ENCODE data around the gene DFFA.
"Not testable (repeated sequence)": the region's sequence is repeated elsewhere in the genome, so short reads cannot be mapped to it uniquely, and the experiment has no call there.

DFFA gene, protein sequence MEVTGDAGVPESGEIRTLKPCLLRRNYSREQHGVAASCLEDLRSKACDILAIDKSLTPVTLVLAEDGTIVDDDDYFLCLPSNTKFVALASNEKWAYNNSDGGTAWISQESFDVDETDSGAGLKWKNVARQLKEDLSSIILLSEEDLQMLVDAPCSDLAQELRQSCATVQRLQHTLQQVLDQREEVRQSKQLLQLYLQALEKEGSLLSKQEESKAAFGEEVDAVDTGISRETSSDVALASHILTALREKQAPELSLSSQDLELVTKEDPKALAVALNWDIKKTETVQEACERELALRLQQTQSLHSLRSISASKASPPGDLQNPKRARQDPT

DNA sequence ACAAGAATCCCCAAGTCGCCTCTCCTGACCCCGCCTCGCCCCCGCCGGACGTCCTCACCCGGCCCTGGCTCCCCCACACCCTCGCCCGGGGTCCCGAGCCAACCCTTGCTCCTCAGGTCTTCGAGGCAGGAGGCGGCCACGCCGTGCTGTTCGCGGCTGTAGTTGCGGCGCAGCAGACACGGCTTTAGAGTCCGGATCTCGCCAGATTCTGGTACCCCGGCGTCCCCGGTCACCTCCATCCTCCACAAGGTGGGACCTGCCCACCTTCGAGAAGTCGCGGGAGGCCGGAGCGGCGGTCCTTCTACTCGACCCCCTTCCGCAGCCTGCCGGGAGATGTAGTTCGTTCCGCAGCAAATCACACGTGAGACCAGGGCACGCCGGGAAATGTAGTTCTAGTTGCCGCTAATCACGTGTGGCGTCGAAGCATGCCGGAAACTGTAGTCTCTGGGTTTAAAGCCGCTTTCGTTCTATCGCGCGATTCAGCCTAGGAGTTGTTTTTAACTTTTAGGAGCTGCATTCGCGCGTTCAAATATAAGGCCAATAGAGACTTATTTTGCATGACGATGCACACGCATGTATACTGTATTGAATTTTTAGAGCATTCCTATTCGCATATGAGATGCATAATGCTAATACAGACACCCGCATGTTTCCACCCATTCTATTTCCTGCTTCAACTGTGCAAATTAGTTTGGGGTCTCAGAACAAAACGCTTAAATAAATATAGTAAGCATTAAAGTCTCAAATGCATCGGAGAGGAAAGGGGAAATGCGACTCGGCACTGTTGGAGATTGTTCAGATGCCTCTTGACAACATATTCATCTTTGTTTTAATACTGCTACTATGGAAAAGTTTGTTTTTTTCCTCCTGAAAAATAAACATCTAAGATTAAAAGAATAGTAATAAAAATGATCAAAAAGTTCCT, at the start of gene DFFA:
DFFA (minus strand) TSS at position 310 of the 925 bp plus-strand sequence; CDS start at position 239, 71 bp downstream.
- DNase-seq = peak; percentile 91

DNA sequence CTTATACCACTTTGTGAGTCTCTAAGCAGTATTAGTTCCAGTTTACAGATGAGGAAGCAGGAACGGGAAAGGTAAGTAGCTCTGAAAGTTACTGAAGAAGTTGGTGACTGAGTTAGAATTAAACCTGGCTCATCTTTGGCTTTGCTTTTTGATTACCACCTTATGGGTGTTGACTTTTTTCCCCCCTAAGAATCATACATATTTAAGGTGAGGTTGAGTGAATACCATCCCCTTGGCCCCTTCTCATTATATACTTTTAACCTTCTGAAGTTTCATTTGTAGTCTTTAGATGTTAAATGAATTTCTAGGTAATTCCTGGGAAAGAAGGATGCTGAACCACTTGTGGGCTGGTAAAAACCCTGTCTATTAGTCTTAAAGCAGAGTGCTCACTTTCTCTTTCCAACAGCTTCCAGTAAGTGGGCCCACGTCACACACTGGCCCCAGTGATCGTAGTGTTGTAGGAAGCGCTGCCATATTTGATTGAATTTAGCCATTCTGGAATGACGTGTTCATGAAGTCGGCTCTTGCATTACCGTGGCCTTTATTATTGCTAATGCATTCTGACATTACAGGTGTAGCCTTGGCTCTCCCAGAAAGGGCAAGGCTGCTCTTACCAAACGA, 49.3 kb upstream of the DFFA start:
- DNase-seq = no peak

DNA sequence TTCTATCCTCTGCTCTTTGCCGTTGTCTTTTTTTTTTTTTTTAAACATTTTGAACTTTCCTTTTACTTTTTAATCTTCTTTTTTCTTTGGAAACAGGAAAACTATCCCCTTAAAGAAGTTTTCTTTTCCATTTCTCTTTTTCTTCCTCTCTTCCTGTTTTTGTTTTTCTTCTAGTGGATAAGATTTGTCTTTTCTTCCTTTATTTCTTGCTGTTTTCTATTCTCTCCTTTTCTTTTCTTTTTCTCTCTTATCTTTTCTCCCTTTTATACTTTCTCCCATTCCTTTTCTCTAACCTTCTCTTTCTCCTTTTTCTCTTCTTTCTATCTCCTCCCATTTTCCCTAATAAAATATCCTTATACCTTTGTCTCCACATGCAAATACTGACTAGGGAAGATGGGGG, 48.6 kb upstream of the DFFA start:
- no peak for DNase-seq

DNA sequence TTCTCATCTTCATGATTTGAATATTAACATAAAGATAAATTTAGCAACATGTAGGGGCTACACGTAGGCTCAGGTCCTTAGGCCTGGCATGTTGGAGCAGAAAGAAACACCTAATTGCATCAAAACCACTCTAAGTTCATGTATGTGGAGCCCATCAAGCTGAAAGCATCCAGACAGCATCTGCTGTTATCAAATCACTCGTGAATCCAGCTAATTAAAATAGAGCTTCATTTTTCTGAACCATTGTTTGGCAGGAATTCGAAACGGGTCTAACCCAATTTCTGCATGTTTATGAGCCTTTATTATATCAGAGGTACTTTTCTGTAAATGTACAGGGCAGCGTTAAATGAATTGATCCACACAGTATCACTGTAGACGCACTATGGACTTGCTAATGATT, 48.2 kb upstream of the DFFA start:
- no peak for DNase-seq

DNA sequence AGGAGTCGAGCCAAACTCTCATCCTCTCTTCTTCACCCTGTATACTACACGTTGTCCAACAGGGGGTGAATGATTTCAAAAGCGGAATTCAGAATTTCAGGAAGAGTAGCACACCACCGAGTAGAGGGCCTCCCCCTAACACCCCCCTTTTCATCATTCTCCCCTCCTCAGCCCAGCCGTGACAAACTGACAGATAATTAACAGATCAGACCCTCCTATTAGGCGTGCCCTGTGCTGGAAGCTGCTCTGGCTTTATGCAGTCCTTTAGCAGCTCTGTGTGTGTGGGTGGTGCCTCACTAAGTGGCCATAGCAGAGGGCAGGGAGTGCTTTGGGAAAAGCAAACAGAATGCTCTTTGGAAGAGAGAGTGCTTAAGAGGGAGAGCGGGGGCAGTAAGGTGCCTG, 46.7 kb upstream of the DFFA start:
- no peak for DNase-seq

DNA sequence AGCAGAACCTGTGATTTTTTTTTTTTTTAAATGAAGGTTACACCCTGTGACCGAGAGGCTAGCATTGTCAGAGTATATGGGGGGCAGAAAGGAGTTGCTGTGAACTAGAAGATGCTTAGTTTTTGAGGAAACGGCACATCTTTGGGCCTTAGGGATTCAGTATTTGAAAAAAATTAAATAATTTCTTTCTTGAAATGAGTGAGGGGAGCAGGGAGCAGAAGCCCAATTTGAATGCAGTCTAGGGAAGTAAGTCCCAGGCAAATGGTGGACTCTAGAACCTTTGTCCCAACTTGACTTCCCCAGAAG, 45.3 kb upstream of the DFFA start:
- DNase-seq = no peak

DNA sequence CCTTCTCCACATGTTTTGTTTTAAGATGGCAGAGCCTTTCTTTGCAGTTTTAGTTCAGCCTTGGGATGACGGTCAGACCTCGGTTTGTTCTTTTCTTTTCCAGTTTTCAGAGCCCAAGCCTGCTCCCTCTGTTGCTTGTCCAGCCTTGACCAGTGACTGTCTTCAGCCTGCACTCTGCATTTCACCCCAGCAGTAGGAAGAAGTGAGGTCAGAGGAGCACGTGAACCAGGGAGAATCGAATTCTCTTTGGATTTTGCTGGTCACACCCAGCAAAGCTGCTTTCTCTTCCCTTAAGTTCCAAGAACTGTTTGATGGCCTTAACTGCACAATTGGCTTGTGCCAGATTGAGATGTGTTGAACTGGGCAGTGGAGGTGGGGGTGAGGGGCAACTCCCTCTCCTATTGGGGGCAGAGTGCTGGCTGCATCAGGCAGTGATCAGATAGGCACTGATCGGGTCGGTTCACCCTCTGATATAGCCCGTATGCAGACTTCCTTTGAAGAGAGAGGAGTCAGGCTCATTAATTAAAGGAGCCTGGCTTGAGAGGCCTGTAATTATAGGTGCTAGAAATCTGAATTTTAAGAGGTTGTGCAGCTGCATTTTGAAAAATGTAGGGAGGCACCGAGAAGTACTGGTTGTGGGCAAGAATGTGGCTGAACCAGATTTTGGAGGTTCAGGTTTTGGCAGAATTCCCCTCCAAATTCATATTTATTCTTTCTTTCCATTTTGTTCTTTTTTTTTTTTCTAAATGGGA, 44.8 kb upstream of the DFFA start:
- DNase-seq = no peak

DNA sequence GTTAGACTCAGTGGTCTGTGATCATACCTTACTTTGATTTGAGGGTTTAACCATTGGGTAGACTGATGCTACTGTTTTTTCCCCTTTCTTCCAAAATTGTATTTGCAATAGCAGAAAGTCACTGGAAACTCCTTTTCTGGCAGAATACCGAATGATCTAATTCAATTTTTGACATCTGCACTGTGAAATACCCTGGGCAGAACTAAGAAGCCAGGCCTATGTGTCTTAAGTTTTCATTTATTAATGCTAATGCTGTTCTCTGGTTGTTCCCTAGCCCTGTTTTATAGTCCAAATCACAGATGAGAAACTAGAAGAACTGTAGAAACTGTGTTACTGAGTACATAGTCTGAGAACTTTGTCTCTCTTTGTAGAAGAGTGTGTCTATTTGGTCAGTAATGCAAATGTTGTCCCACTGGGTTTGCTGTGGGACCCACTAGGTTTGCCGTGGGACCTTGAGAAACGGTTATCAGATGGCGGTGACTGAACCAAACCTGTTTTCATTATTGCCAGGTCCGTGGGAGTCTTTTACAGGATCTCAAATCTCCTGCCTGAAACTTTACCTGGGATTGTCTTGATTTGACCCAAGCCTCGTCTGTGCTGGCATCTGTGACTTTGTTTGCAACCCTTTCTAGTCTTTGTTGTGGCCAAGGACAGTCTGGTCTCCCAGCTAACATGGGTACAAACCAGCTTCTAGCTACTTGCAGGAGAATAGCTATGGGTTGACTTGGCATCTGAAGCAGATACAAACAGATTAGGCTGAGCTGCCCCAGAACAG, 43.8 kb upstream of the DFFA start:
- no peak for DNase-seq

DNA sequence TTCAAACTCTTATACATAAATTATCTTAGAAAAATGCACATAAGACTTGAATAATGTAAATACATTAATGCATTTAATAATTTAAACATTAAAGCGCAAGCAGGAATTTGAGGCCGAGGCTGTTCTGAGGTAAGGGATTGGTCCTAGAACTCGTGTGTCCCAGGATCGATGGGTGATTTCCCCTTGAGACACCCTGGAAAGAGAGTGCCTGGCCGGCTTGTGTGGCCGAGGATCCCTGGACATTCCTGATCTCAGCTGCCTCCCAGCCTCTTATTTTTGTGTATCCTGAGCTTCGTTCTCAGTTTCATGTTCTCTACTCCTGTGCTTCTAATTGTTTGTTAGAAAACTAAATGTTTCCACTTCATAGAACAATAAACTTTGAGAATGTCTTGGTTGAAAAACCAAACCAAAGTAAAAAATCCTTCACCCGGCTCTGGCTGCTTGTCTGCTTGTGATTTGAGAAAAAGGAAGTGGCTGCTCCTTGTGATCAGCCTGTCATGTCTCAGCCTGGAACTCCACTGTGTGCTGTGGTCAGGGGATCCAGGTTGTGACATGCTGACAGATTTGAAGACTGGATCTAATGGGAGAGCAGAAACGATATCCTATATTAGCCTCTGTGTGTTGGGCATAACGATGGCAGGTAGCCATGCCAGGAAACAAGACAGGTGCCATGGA, 43.1 kb upstream of the DFFA start:
- no peak for DNase-seq

DNA sequence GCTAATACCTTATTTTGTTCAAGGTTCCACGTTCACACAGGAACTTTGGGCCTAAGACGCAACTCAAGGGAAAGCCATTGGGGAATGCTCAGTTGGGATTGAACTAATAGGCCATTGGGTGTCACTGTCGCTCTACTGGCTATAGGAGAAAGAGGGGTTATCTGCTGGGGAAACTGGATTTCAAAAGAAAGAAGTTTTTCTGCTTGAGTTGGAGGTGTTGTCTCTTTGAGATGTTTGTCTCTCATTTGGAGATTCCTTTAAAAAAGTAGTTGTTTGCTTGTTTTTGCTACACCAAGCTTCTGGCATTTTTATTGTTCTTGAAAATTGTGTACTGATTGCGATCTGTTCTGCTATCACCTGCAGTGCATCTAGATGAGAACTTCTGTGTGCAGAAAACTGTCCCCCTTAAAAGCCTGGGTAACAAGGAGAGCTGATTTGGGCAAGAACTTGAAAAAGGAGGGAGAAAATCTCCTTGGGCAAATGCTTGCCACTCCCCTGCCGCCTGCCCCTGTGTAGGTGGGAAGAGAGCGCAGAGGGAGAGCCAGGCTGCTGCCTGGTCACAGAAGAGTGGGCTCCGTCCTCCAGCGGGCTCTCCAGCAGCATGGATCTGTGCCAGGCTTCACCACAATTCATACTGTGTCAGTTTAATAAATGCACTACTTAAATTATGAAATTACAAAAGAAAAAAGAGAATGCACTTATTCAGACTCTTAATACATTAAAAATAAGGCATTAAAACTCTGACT, 42.3 kb upstream of the DFFA start:
- no peak for DNase-seq

DNA sequence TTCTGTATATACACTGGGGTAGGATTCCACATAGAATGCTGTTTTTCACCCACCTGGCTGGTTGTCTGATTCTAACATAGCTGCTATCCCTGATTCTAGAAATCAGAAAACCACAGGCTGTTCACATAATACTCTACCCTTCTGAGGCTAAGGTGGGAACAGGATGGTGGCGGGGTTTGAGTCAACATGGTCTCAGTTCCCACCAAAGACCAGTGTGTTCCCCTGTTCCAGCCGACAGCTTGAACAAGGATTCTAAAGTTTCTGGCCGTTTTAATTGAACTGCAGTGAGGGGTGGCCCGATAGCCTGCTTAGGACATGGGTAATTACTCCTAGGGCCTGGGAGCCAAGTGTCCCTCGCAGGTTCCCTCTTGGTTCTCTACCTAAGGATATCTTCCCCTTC, 40.9 kb upstream of the DFFA start:
- no peak for DNase-seq

DNA sequence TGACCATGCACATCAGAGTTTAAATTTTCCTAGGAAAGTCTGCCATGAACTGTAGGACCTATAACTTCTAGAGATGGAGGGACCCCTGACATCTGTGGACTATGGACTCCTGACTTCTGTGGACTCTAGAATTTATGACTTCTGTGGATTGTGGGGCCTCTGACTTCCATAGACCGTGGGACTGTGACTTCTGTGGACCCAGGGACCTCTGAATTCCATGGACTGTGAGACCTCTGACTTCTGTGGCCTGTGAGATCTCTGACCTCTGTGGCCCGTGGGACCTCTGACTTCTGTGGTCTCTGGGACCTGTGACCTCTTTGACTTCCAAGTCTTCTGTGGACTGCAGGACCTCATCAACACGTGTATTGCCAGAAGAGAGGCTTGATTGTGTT, 39.2 kb upstream of the DFFA start:
- DNase-seq = no peak

DNA sequence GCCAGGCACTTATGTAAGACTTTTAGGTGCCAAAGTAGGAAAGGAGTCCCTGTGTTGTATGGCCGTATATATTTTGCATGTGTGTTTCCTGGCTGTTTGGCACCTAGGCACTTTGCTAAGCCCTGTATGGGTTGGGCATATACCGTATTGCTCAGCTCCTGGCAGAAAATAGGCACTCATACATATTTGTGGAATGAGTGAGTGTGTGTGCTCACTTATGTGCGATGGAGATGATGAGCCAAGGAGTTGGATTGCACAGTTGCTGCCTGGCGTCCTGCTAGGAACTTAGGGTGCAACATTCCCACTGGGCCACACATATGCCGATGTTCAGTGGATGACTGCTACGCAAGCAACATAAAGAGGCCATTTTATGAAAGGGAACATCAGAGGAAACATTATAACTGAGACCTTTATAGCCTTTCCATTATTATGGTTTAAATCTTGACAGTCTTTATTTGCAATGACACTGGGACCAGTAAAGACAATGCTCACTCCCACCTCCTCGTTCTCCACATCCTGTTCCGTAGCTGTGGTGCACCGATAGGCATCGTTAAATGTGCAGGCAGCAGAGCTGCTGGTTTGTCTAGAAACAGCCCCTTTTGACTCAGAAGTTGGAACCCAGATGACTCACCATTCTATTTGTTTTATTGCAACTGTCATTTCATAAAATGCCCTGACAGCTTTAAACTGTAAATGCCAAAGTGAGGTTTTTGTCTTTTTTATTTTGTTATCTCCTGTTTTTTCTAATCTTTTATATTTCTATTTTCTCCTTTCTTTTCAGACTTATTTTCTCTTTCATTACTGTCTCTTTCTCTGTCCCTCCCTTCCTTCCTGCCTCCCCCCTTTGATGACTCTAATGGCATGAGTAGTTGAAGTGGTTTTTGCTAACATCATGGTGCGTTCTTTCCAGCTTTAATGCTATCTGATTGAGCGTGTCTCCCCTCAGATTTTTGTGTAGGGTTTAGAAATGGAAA, 38.5 kb upstream of the DFFA start:
- peak; percentile 82 for DNase-seq

DNA sequence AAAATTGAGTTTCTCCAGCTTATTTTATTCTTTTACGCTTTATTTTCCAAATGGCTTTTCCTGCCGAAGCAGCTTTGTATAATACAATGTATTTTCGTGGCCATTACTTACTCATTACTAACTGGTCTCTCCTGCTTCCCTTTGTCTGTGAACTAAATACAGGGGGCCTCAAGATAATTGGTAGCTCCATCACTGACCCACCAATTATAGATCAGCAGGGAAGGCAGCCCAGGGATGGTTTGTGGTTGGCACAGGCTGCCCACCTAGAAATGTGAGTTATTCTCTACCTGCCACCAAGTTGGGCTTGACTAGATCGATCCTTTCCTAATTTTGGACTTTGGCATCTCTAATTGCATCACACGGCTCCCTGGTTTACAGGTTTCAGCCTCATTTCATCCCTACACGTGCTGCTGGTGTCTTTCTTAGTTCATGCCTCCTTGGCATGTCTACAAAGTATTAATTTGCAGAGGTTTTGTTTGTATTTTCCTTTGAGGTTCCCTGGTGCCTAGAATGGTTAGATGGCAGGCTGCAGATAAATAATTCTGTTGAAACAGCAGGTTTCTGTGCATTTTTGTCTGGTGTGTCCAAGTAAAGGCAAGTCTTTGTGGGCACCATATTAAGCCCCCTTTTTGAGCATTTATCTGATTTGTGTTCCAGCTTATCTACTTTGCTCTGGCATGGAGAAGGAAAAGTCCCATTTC, 37.6 kb upstream of the DFFA start:
- no peak for DNase-seq

DNA sequence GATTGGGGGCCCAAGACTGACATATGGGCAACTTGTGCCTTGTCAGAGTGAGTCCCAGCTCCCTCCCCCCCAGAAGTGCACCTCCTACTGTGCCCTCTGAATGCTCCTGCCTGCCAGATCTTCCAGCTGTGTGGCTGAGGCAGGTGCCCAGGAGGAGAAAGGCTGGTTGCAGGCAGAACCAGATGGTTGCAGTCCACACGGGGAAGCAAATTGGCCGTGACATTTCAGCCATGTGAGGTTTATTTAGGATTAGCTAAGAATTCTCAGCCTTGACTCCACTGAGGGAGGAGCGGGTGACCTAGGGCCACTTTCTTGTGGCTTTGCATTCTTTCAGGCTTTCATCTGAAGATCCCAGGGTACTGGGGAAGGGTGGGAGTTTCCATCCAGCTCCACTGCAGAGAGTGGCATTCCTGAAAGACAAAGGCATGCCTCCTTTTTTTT, 36.2 kb upstream of the DFFA start:
- no peak for DNase-seq

DNA sequence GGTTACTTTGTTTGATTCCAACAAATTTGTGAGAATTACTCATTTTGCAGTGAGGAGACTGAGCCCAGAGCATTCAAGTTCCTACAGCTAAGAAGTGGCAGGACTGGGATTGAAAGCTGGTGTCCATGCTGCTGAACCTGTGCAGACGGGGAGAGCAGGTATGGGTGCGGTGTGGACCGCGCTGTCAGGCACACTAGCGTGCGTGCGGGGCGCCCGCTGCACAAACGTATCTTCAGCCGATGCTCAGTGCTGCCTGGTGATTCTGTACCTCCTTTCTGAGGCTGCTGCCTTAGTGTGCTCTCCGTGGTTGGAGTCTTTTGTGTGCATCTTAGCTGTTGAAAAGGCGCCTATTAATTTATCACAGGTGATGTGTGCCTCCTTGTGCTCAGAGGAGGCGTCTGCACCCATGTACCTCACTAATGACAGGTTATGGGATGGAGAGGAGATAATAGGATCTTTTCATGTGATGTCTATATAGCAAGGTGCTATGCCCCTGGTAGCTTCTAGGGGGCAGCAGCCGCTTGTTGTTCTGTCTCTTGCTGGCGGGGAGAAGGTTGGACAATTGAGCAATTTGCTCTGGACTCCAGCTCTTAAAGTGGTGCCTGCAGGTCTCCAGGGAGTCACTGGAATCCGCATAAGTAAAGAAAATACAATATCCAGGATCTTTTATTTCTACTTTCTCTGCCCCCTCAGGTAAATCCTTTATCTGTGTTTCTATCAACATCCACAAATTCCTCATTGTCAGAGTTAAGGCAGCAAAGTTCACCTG, 35.0 kb upstream of the DFFA start:
- DNase-seq = peak; percentile 51

DNA sequence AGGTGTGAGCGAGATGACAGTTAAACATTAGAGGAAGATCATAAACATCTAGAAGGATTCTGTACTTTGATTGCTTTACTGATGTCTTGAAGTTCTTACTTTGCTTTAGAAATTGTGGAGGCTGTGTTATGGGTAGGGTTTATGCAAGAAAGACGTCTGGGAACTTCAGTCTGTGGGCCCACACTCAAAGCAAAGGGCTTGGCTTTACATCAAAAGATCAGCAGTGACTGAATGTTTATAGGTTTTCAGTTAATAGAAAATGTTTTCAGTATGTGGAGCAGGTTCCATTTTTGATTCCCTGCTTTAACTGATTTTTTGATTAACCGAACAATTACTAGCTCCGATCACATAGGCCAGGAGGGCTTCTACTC, 34.3 kb upstream of the DFFA start:
- DNase-seq = no peak

DNA sequence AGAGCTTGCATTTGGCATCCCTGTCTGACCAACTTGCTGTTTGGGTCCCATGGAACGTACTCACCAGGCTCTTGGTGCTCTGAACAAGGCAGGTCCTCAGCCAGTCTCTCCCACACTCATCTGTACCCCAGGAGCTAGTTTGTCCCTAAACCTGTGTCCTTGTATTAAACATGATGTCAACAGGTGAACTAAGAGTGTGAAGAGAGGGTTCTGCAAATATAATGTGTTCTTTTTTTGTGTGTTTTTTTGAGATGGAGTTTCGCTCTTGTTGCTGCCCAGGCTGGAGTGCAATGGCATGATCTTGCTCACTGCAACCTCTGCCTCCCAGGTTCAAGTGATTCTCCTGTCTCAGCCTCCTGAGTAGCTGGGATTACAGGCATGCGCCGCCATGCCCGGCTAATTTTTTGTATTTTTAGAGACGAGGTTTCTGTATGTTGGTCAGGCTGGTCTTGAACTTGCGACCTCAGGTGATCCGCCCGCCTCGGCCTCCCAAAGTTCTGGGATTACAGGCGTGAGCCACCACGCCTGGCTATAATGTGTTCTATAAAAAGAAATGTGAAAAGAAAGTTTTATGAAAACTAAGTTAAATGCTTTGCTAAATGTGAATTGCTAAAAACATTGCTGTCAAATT, 33.8 kb upstream of the DFFA start:
- not testable (repeated sequence) for DNase-seq
